H9 (cell line): ENCODE measurements around the gene P2RX6. TPM values are rescaled to one million over a fixed set of nuclear protein-coding genes. Genes with fewer than 3 reads are reported as not detected.

Source experiments
- DNase-seq: peaks from one replicate; pipeline ENCODE4 v3.0.0-alpha.2; 2017
- H2AFZ ChIP-seq: one replicate; pipeline ENCODE4 v1.6.1; 2013; ENCODE audit warnings: mild to moderate bottlenecking, low read length, control low read depth, moderate library complexity
- H2AK5ac ChIP-seq: 2 replicates; pipeline ENCODE4 v1.6.1; 2013; ENCODE audit warnings: low read length, control low read depth, mixed read lengths; ENCODE audit not compliant: insufficient read length
- H2BK120ac ChIP-seq: one replicate; pipeline ENCODE4 v1.6.1; 2013; ENCODE audit warnings: low read depth, mild to moderate bottlenecking, low read length, control low read depth, inconsistent platforms; ENCODE audit not compliant: poor library complexity, severe bottlenecking
- H2BK12ac ChIP-seq: 2 replicates; pipeline ENCODE4 v1.6.1; 2013; ENCODE audit warnings: low read length, control low read depth, mixed read lengths, low read depth; ENCODE audit not compliant: insufficient read length
- H2BK15ac ChIP-seq: 2 replicates; pipeline ENCODE4 v1.6.1; 2013; ENCODE audit warnings: low read depth, low read length, control low read depth
- H2BK20ac ChIP-seq: one replicate; pipeline ENCODE4 v1.6.1; 2013; ENCODE audit warnings: low read depth, mild to moderate bottlenecking, low read length, control low read depth, inconsistent platforms; ENCODE audit not compliant: poor library complexity, severe bottlenecking
- H2BK5ac ChIP-seq: 2 replicates; pipeline ENCODE4 v1.6.1; 2013; ENCODE audit warnings: low read length, control low read depth, mixed read lengths; ENCODE audit not compliant: insufficient read length
- H3K14ac ChIP-seq: 2 replicates; pipeline ENCODE4 v1.6.1; 2013; ENCODE audit warnings: low read length, control low read depth; ENCODE audit not compliant: insufficient read depth
- H3K18ac ChIP-seq: 2 replicates; pipeline ENCODE4 v1.6.1; 2013; ENCODE audit warnings: low read depth, mild to moderate bottlenecking, mixed read lengths, low read length, control low read depth; ENCODE audit not compliant: insufficient read length
- H3K23ac ChIP-seq: 2 replicates; pipeline ENCODE4 v1.6.1; 2013; ENCODE audit warnings: low read length, control low read depth, mixed read lengths, low read depth; ENCODE audit not compliant: insufficient read length
- H3K23me2 ChIP-seq: 2 replicates; pipeline ENCODE4 v1.6.1; 2013; ENCODE audit warnings: low read depth, mild to moderate bottlenecking, mixed read lengths, low read length, control low read depth; ENCODE audit not compliant: insufficient read length, poor library complexity, severe bottlenecking
- H3K27ac ChIP-seq: 2 replicates; pipeline ENCODE4 v1.5.1; 2013; ENCODE audit warnings: low read length, control low read depth, mixed read lengths, low read depth; ENCODE audit not compliant: insufficient read length
- H3K27me3 ChIP-seq: 2 replicates; pipeline ENCODE4 v1.6.1; 2013; ENCODE audit warnings: low read length, control low read depth, inconsistent platforms; ENCODE audit not compliant: insufficient read depth
- H3K4ac ChIP-seq: 2 replicates; pipeline ENCODE4 v1.6.1; 2013; ENCODE audit warnings: low read depth, mild to moderate bottlenecking, control low read depth, inconsistent platforms, low read length, moderate library complexity
- H3K4me1 ChIP-seq: 2 replicates; pipeline ENCODE4 v1.6.1; 2013; ENCODE audit warnings: low read length, control low read depth, inconsistent platforms; ENCODE audit not compliant: insufficient read depth
- H3K4me2 ChIP-seq: 2 replicates; pipeline ENCODE4 v1.6.1; 2013; ENCODE audit warnings: low read length, control low read depth, mixed read lengths; ENCODE audit not compliant: insufficient read length, insufficient read depth
- H3K56ac ChIP-seq: 2 replicates; pipeline ENCODE4 v1.6.1; 2013; ENCODE audit warnings: low read depth, mild to moderate bottlenecking, mixed read lengths, low read length, control low read depth; ENCODE audit not compliant: insufficient read length
- H3K79me1 ChIP-seq: 2 replicates; pipeline ENCODE4 v1.6.1; 2013; ENCODE audit warnings: low read depth, mild to moderate bottlenecking, moderate library complexity, low read length, control low read depth, inconsistent platforms; ENCODE audit not compliant: insufficient read depth, poor library complexity, severe bottlenecking
- H3K79me2 ChIP-seq: 2 replicates; pipeline ENCODE4 v1.6.1; 2013; ENCODE audit warnings: low read length, control low read depth, inconsistent platforms; ENCODE audit not compliant: insufficient read depth
- H3K9ac ChIP-seq: 2 replicates; pipeline ENCODE4 v1.6.1; 2013; ENCODE audit warnings: low read length, control low read depth, mixed read lengths; ENCODE audit not compliant: insufficient read length; ENCODE audit errors: extremely low read depth
- H3K9me3 ChIP-seq: one replicate; pipeline ENCODE4 v1.6.1; 2013; ENCODE audit warnings: low read depth, low read length, inconsistent platforms; ENCODE audit not compliant: control insufficient read depth
- H3T11ph ChIP-seq: one replicate; pipeline ENCODE4 v1.6.1; 2013; ENCODE audit warnings: mild to moderate bottlenecking, low read length, control low read depth, inconsistent platforms
- H4K20me1 ChIP-seq: one replicate; pipeline ENCODE4 v1.6.1; 2013; ENCODE audit not compliant: control insufficient read depth, insufficient read length, insufficient read depth
- H4K5ac ChIP-seq: 2 replicates; pipeline ENCODE4 v1.6.1; 2013; ENCODE audit warnings: low read depth, mild to moderate bottlenecking, mixed read lengths, low read length, control low read depth; ENCODE audit not compliant: insufficient read length
- H4K8ac ChIP-seq: replicated peaks from 2 replicates; pipeline ENCODE4 v1.6.1; 2013; ENCODE audit warnings: low read length, control low read depth, mixed read lengths, low read depth; ENCODE audit not compliant: insufficient read length
- H4K91ac ChIP-seq: 2 replicates; pipeline ENCODE4 v1.6.1; 2013; ENCODE audit warnings: low read depth, mild to moderate bottlenecking, moderate library complexity, mixed read lengths, low read length, control low read depth; ENCODE audit not compliant: insufficient read length
- H3K27ac Mint-ChIP-seq, 3 experiments: 2 replicates in 2 of 3; 3 replicates in 1 of 3; pipeline ENCODE4 v1.8.0; 2020 to 2021; ENCODE audit warnings: mixed read lengths in 3 of 3, mild to moderate bottlenecking in 1 of 3, moderate library complexity in 1 of 3
- H3K27me3 Mint-ChIP-seq: 2 replicates; pipeline ENCODE4 v1.8.0; 2021; ENCODE audit warnings: low read depth, mild to moderate bottlenecking, moderate library complexity, mixed read lengths
- H3K36me3 Mint-ChIP-seq, 3 experiments: 2 replicates in 2 of 3; 3 replicates in 1 of 3; pipeline ENCODE4 v1.8.0; 2020 to 2021; ENCODE audit warnings: low read depth in 3 of 3, mixed read lengths in 3 of 3; ENCODE audit not compliant: insufficient read depth in 1 of 3
- H3K4me1 Mint-ChIP-seq, 2 experiments: 2 replicates each; pipeline ENCODE4 v1.8.0; 2020; ENCODE audit warnings: mixed read lengths in 2 of 2
- H3K4me3 Mint-ChIP-seq, 2 experiments: 2 replicates in 1 of 2; 3 replicates in 1 of 2; pipeline ENCODE4 v1.8.0; 2020 to 2021; ENCODE audit warnings: mild to moderate bottlenecking in 2 of 2, mixed read lengths in 2 of 2, moderate library complexity in 1 of 2
- H3K9me3 Mint-ChIP-seq, 2 experiments: 2 replicates in 1 of 2; 3 replicates in 1 of 2; pipeline ENCODE4 v1.8.0; 2020; ENCODE audit warnings: mild to moderate bottlenecking in 2 of 2, mixed read lengths in 2 of 2, moderate library complexity in 1 of 2
- WGBS: extraction: QIAGEN DNeasy Blood & Tissue Kit; methylation state at CpG from one replicate; pipeline ENCODE4 v1.1.7; 2013; ENCODE audit warnings: missing lambda C conversion rate, low lambda C conversion rate, mixed read lengths; ENCODE audit not compliant: insufficient read length; ENCODE audit errors: extremely low coverage; 5-methylcytosine and 5-hydroxymethylcytosine counted together
- total RNA-seq: library from RNA; stranded (reverse); gene quantifications from 2 replicates; pipeline ENCODE4 v1.2.1, GENCODE V29; 2021
- TF ChIP-seq, protein P1 (sequence below): fragments of 200-600 bp; sonication (generic); conservative IDR thresholded peaks from 3 replicates; pipeline ENCODE4 v1.8.0; 2021; ENCODE audit warnings: antibody characterized with exemption, mild to moderate bottlenecking

Gene P2RX6
- total RNA-seq, 1 experiment from 2014 or later = not detected

DNA sequence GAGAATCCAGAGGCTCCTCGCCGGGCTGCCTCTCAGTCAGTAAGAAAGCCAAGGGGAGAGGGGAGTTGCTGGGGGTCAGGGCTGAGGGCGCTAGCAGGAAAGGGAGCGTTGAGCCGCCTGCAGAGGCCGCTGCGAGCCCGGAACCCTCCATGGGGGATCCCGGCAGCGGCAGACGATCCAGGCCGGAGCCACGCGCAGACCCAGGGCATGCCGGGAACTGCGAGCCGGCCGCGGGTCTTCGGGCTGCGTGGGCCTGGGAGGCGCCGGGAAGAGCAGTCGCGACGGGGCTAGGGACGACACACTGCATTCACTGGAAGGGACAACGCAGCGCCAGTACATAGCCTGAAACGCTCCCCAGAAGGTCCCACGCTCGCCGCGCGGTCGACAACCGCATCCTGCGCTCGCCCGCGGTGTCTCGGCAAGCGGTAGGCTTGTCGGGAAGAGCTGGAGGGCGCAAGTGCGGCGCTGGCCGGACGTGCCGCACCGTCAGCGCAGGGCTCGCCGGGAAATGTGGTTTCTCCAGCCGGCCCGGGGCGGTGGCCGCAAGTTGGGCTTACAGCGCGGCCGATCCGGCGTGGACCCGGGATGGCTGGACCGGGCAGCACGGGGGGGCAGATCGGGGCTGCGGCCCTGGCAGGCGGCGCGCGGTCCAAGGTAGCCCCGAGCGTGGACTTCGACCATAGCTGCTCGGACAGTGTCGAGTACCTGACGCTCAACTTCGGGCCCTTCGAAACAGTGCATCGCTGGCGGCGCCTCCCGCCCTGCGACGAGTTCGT is 33.0 kb upstream of the P2RX6 start, which contains the start of gene LZTR1:
Gene LZTR1 (plus strand): TSS at position 511 of the 776 bp plus-strand sequence. CDS start 75 bp downstream, at position 586.
- H3K79me1 ChIP-seq = no peaks in the 10 kb centered on the region
- no peak within 1 kb of the TSS for H3K23ac ChIP-seq
- H2AK5ac ChIP-seq = no peak within 1 kb of the TSS
- H3K9ac ChIP-seq = peak within 1 kb of the TSS; percentile 68
- H3T11ph ChIP-seq = no peak within 1 kb of the TSS
- Mint-ChIP-seq H3K4me3 (peak within 1 kb of the TSS; percentile 94 to 98), H3K27ac (peak within 1 kb of the TSS; percentile 52 to 90 (median 79); a peak in 5 of 7 replicates), H3K27me3 (peaks cover 30% of the 10 kb centered on the region), H3K9me3 (peaks cover 13 to 15% of the 10 kb centered on the region in 2 experiments), H3K4me1 (peaks cover 28 to 30% of the 10 kb centered on the region in 2 experiments), H3K36me3 (peaks cover 4 to 25% (median 20%) of the 10 kb centered on the region in 3 experiments)
- no peaks in the 10 kb centered on the region for H3K9me3 ChIP-seq
- no peak within 1 kb of the TSS for H4K8ac ChIP-seq
- H3K4ac ChIP-seq = no peak within 1 kb of the TSS
- H3K4me2 ChIP-seq = peak within 1 kb of the TSS; percentile 73
- peak within 1 kb of the TSS; percentile 77 for H3K14ac ChIP-seq
- DNase-seq = peak; percentile 81
- peaks cover 14% of the 10 kb centered on the region for H3K23me2 ChIP-seq
- H2BK12ac ChIP-seq = no peak within 1 kb of the TSS
- H3K18ac ChIP-seq = peak within 1 kb of the TSS; percentile 90
- no peaks in the 10 kb centered on the region for H4K20me1 ChIP-seq
- no peak within 1 kb of the TSS for H3K56ac ChIP-seq
- H2BK120ac ChIP-seq = no peak within 1 kb of the TSS
- no peak within 1 kb of the TSS for H4K5ac ChIP-seq
- whole genome bisulfite sequencing = no CpG with 5 or more reads among the region's 87 CpGs
- H3K79me2 ChIP-seq = no peaks in the 10 kb centered on the region
- H2BK5ac ChIP-seq = no peak within 1 kb of the TSS
- H2BK20ac ChIP-seq = no peak within 1 kb of the TSS
- TF ChIP-seq, protein P1, sequence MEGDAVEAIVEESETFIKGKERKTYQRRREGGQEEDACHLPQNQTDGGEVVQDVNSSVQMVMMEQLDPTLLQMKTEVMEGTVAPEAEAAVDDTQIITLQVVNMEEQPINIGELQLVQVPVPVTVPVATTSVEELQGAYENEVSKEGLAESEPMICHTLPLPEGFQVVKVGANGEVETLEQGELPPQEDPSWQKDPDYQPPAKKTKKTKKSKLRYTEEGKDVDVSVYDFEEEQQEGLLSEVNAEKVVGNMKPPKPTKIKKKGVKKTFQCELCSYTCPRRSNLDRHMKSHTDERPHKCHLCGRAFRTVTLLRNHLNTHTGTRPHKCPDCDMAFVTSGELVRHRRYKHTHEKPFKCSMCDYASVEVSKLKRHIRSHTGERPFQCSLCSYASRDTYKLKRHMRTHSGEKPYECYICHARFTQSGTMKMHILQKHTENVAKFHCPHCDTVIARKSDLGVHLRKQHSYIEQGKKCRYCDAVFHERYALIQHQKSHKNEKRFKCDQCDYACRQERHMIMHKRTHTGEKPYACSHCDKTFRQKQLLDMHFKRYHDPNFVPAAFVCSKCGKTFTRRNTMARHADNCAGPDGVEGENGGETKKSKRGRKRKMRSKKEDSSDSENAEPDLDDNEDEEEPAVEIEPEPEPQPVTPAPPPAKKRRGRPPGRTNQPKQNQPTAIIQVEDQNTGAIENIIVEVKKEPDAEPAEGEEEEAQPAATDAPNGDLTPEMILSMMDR = peak; percentile 51; the same call in 2 of the 3 replicates
- no peak within 1 kb of the TSS for H2BK15ac ChIP-seq
- H3K27ac ChIP-seq = no peak within 1 kb of the TSS
- 0 out of 2 replicates have a peak, but pooled peaks cover 2% of the 10 kb centered on the region for H3K4me1 ChIP-seq
- H3K27me3 ChIP-seq = no peaks in the 10 kb centered on the region; the same call in 1 of the 2 replicates
- no peak within 1 kb of the TSS for H2AFZ ChIP-seq
- no peak within 1 kb of the TSS for H4K91ac ChIP-seq
